UCSD-AML1 (cell line): ENCODE data around the gene SMARCA4.
A peak's percentile ranks its signal among the peaks of the same experiment; 100 is the strongest.

Experiments
- DNase-seq: peaks from one replicate; lab custom pipeline; 2025; ENCODE audit not compliant: unreplicated experiment; lab: John Stamatoyannopoulos, UW

SMARCA4 gene

GRCh38 chr19:11028146-11028545 is 67.3 kb downstream of the SMARCA4 start:
- DNase-seq: no peak

- DNase-seq: no peak
These were observed 70.7 kb downstream of the SMARCA4 start for GRCh38 chr19:11031421-11032070.

- DNase-seq: no peak
These were observed 72.4 kb downstream of the SMARCA4 start for GRCh38 chr19:11033251-11033650.

- no peak for DNase-seq
These were observed 72.9 kb downstream of the SMARCA4 start for GRCh38 chr19:11033763-11034162.

- no peak for DNase-seq
These were observed 73.8 kb downstream of the SMARCA4 start for GRCh38 chr19:11034449-11035213.

GRCh38 chr19:11035441-11036377 is 74.9 kb downstream of the SMARCA4 start:
- DNase-seq: peak; percentile 78

- no peak for DNase-seq
These were observed 77.7 kb downstream of the SMARCA4 start for GRCh38 chr19:11038511-11038910.

- no peak for DNase-seq
These were observed 80.4 kb downstream of the SMARCA4 start for GRCh38 chr19:11041194-11041593.

GRCh38 chr19:11041966-11042627 is 81.3 kb downstream of the SMARCA4 start:
- DNase-seq: no peak

- no peak for DNase-seq
These were observed 83.6 kb downstream of the SMARCA4 start for GRCh38 chr19:11044431-11044830.

- DNase-seq: no peak
These were observed 84.7 kb downstream of the SMARCA4 start for GRCh38 chr19:11045536-11045935.

- DNase-seq: no peak
These were observed 86.0 kb downstream of the SMARCA4 start for GRCh38 chr19:11046605-11047354.

- no peak for DNase-seq
These were observed 87.0 kb downstream of the SMARCA4 start for GRCh38 chr19:11047866-11048265.

- DNase-seq: no peak
These were observed 89.7 kb downstream of the SMARCA4 start for GRCh38 chr19:11050323-11051114.

- DNase-seq: no peak
These were observed 93.0 kb downstream of the SMARCA4 start for GRCh38 chr19:11053817-11054195.

- no peak for DNase-seq
These were observed 93.4 kb downstream of the SMARCA4 start for GRCh38 chr19:11054200-11054599.

GRCh38 chr19:11054628-11055027 is 93.8 kb downstream of the SMARCA4 start:
- no peak for DNase-seq

GRCh38 chr19:11058246-11059030 is 97.6 kb downstream of the SMARCA4 start:
- DNase-seq: no peak
